Measurements from ENCODE around the gene LHFPL3. TPM values are rescaled to one million over a fixed set of nuclear protein-coding genes. Genes with fewer than 3 reads are reported as not detected.

LHFPL3 gene
- total RNA-seq, 4 donors from 2014 or later, result not detected

DNA sequence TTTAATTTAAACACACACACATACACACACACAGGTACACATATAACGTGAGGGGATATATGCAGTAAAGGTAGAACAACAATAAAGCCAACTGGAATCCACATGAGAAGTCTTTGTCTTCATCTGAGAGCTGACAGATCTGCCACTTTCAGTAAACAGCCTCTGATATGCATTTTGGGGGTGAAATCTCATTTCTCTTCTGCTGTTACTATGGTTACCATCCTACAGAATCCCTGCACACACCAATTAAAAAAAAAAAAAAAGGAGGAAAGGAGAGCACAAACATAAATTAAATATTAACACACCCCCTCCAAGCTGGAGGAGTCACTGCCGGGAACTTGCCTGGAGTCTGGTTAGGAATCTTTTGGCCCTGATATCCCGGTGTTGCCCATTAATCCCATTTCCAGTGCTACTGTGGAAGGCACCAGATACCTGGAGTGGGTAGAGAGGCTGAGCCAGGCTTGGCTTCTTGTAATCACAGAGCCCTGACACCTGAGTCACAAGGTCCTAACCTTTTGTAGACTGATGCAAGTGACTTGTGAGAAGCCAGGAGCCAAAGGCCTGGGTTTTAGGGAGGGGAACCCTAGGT is 169.1 kb downstream of the LHFPL3 start:
- no peak for TF ChIP-seq POLR2A (IDR thresholded peaks at IDR 0.05)
- TF ChIP-seq, protein P1, sequence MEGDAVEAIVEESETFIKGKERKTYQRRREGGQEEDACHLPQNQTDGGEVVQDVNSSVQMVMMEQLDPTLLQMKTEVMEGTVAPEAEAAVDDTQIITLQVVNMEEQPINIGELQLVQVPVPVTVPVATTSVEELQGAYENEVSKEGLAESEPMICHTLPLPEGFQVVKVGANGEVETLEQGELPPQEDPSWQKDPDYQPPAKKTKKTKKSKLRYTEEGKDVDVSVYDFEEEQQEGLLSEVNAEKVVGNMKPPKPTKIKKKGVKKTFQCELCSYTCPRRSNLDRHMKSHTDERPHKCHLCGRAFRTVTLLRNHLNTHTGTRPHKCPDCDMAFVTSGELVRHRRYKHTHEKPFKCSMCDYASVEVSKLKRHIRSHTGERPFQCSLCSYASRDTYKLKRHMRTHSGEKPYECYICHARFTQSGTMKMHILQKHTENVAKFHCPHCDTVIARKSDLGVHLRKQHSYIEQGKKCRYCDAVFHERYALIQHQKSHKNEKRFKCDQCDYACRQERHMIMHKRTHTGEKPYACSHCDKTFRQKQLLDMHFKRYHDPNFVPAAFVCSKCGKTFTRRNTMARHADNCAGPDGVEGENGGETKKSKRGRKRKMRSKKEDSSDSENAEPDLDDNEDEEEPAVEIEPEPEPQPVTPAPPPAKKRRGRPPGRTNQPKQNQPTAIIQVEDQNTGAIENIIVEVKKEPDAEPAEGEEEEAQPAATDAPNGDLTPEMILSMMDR (IDR thresholded peaks at IDR 0.05 in 4 of 5, conservative IDR thresholded peaks at IDR 0.05 in 1 of 5), result no peak

DNA sequence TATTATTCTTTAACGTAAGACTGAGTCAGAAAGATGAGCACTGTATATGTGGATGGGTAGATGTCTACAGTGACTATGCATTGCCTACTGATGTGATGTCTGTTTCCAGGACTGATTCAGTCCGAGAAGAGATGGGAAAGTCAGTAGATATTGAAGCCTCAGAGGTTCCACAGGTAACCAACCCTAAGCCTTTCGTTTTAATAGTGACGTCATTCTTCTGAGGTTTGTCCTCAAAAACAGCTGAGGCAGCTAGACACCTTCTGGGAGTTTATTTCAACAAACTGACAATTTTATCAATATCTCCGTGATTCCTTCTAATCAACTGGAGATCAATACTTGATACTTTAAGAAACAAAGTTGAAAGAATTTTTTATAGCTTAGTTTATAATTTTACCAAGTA is 171.6 kb downstream of the LHFPL3 start:
- DNase-seq (no peak), ATAC-seq (no peak)
- TF ChIP-seq, protein P1 (IDR thresholded peaks at IDR 0.05 in 4 of 5, conservative IDR thresholded peaks at IDR 0.05 in 1 of 5), result no peak
- no peak for TF ChIP-seq POLR2A (IDR thresholded peaks at IDR 0.05)
- intact Hi-C loops (cut with DNase I; ENCODE audit: low total_unique reads) (no loop called here), in situ Hi-C loops (cut with MboI; ENCODE audit: low sequenced_read_pairs in 4 of 4) (no loop called here)
- Histone ChIP-seq H3K9me3 (no peaks in the 10 kb centered on the region), H3K27me3 (no peaks in the 10 kb centered on the region), H3K4me3 (no peak overlapping the region), H3K36me3 (no peaks in the 10 kb centered on the region), H3K4me1 (no peaks in the 10 kb centered on the region), H3K27ac (no peak overlapping the region)

More for the DNA sequence above, 169.1 kb downstream of the LHFPL3 start:
- no peak for DNase-seq
- Histone ChIP-seq H3K27me3 (no peaks in the 10 kb centered on the region), H3K4me3 (no peak overlapping the region), H3K4me1 (no peaks in the 10 kb centered on the region), H3K27ac (no peak overlapping the region), H3K9me3 (no peaks in the 10 kb centered on the region), H3K36me3 (no peaks in the 10 kb centered on the region)
- intact Hi-C loops (cut with DNase I; ENCODE audit: low total_unique reads) (no loop called here), in situ Hi-C loops (cut with MboI; ENCODE audit: low sequenced_read_pairs in 4 of 4) (no loop called here)
- ATAC-seq, result no peak

GRCh38 chr7:104509874-104510273 is 181.5 kb downstream of the LHFPL3 start:
- H3K27me3 ChIP-seq, result no peaks in the 10 kb centered on the region
- no peak for ATAC-seq
- no peak overlapping the region for H3K4me3 ChIP-seq
- no peaks in the 10 kb centered on the region for H3K9me3 ChIP-seq
- no peaks in the 10 kb centered on the region for H3K4me1 ChIP-seq
- H3K36me3 ChIP-seq, result no peaks in the 10 kb centered on the region
- TF ChIP-seq, protein P1 (IDR thresholded peaks at IDR 0.05 in 4 of 5, conservative IDR thresholded peaks at IDR 0.05 in 1 of 5), result no peak
- no peak for TF ChIP-seq POLR2A (IDR thresholded peaks at IDR 0.05)
- in situ Hi-C loops (cut with MboI; ENCODE audit: low sequenced_read_pairs in 4 of 4), result no loop called here
- DNase-seq, result no peak
- intact Hi-C loops (cut with DNase I; ENCODE audit: low total_unique reads), result no loop called here
- no peak overlapping the region for H3K27ac ChIP-seq

GRCh38 chr7:104524853-104525252 is 196.4 kb downstream of the LHFPL3 start:
- TF ChIP-seq POLR2A (IDR thresholded peaks at IDR 0.05), result no peak
- TF ChIP-seq, protein P1 (IDR thresholded peaks at IDR 0.05 in 4 of 5, conservative IDR thresholded peaks at IDR 0.05 in 1 of 5), result no peak
- Histone ChIP-seq H3K4me3 (no peak overlapping the region), H3K27me3 (no peaks in the 10 kb centered on the region), H3K36me3 (no peaks in the 10 kb centered on the region), H3K9me3 (no peaks in the 10 kb centered on the region), H3K27ac (no peak overlapping the region), H3K4me1 (no peaks in the 10 kb centered on the region)
- DNase-seq (no peak), ATAC-seq (no peak)
- in situ Hi-C loops (cut with MboI; ENCODE audit: low sequenced_read_pairs in 4 of 4), result no loop called here
- intact Hi-C loops (cut with DNase I; ENCODE audit: low total_unique reads), result no loop called here

DNA sequence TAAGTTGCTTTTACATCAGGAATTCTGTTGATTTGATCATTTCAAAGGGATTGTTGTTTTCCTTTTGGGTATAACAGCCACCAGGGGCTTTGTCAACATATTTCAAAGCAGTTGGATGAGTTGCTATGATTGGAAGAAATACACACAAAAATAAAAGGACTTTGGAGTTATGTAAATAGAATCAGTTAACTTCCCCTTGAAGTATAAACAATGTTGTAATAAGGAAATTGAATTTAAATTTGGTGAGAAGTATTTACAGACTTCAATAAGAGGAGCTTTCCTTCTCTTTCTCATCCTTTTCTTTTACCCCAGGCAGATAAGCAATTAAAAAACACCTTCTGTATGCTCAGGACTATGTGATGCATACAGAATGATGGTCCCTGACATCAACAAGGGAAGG is 199.7 kb downstream of the LHFPL3 start:
- no peak overlapping the region for H3K4me3 ChIP-seq
- intact Hi-C loops (cut with DNase I; ENCODE audit: low total_unique reads) (no loop called here), in situ Hi-C loops (cut with MboI; ENCODE audit: low sequenced_read_pairs in 4 of 4) (no loop called here)
- no peaks in the 10 kb centered on the region for H3K9me3 ChIP-seq
- H3K27ac ChIP-seq, result no peak overlapping the region
- H3K27me3 ChIP-seq, result no peaks in the 10 kb centered on the region
- DNase-seq (no peak), ATAC-seq (no peak)
- H3K36me3 ChIP-seq, result no peaks in the 10 kb centered on the region
- no peaks in the 10 kb centered on the region for H3K4me1 ChIP-seq
- TF ChIP-seq, protein P1 (IDR thresholded peaks at IDR 0.05 in 4 of 5, conservative IDR thresholded peaks at IDR 0.05 in 1 of 5), result no peak
- no peak for TF ChIP-seq POLR2A (IDR thresholded peaks at IDR 0.05)
